HG03025 (cell line): ENCODE measurements around the gene GCK.
"Not testable (repeated sequence)": the region's sequence is repeated elsewhere in the genome, so short reads cannot be mapped to it uniquely, and the experiment has no call there.

Experiments used
- ATAC-seq: cut with Tn5 transposase; IDR thresholded peaks from one replicate; pipeline ENCODE4 v1.9.1; 2021; ENCODE audit warnings: mild to moderate bottlenecking, moderate library complexity; ENCODE audit not compliant: unreplicated experiment, low FRiP score

Gene GCK

GRCh38 chr7:44184206-44184872 lies 4.9 kb downstream of the GCK start:
- no peak for ATAC-seq

GRCh38 chr7:44183386-44183785 lies 5.9 kb downstream of the GCK start:
- ATAC-seq, result no peak

GRCh38 chr7:44182827-44183226 lies 6.4 kb downstream of the GCK start:
- ATAC-seq, result no peak

GRCh38 chr7:44180631-44181030 lies 8.6 kb downstream of the GCK start:
- no peak for ATAC-seq

GRCh38 chr7:44177570-44178131 lies 11.6 kb downstream of the GCK start:
- ATAC-seq, result no peak

GRCh38 chr7:44176486-44176885 lies 12.8 kb downstream of the GCK start:
- no peak for ATAC-seq

GRCh38 chr7:44175730-44176129 lies 13.5 kb downstream of the GCK start:
- no peak for ATAC-seq

GRCh38 chr7:44174694-44174948 lies 14.6 kb downstream of the GCK start:
- ATAC-seq, result not testable (repeated sequence)

GRCh38 chr7:44173911-44174693 lies 15.1 kb downstream of the GCK start:
- ATAC-seq, result no peak

- ATAC-seq, result no peak
These were observed 16.3 kb downstream of the GCK start for GRCh38 chr7:44172803-44173424.

- no peak for ATAC-seq
These were observed 16.9 kb downstream of the GCK start for GRCh38 chr7:44172352-44172751.

- ATAC-seq, result not testable (repeated sequence)
These were observed 17.3 kb downstream of the GCK start for GRCh38 chr7:44171901-44172300.

GRCh38 chr7:44167920-44168319 lies 21.3 kb downstream of the GCK start:
- no peak for ATAC-seq

GRCh38 chr7:44163591-44163990 lies 25.6 kb downstream of the GCK start:
- ATAC-seq, result no peak

- ATAC-seq, result no peak
These were observed 26.3 kb downstream of the GCK start for GRCh38 chr7:44162785-44163395.

GRCh38 chr7:44162179-44162578 lies 27.1 kb downstream of the GCK start:
- ATAC-seq, result no peak

- ATAC-seq, result no peak
These were observed 27.9 kb downstream of the GCK start for GRCh38 chr7:44161371-44161770.

GRCh38 chr7:44159824-44160630 lies 29.2 kb downstream of the GCK start:
- no peak for ATAC-seq

GRCh38 chr7:44158873-44159631 lies 30.2 kb downstream of the GCK start:
- no peak for ATAC-seq
